ENCODE results near the gene TRIM24.
"Not testable (repeated sequence)": the region's sequence is repeated elsewhere in the genome, so short reads cannot be mapped to it uniquely, and the experiment has no call there.

Gene TRIM24

GRCh38 chr7:138527746-138528223, 67.7 kb downstream of the TRIM24 start:
- no peak for TF ChIP-seq CTCF (IDR thresholded peaks at IDR 0.05; ENCODE audit: unreplicated experiment in 3 of 3)

GRCh38 chr7:138536833-138537232, 76.8 kb downstream of the TRIM24 start:
- H3K27ac Mint-ChIP-seq; H3K4me1 Mint-ChIP-seq; H3K4me3 Mint-ChIP-seq; H3K27me3 Mint-ChIP-seq (ENCODE audit: low read depth): not testable (repeated sequence)
- peaks cover 96% of the 10 kb centered on the region for H3K36me3 Mint-ChIP-seq (ENCODE audit: low read depth)
- peaks cover 41% of the 10 kb centered on the region for H3K9me3 Mint-ChIP-seq

More at GRCh38 chr7:138527746-138528223, 67.7 kb downstream of the TRIM24 start:
- Mint-ChIP-seq H3K27me3 (ENCODE audit: low read depth) (no peaks in the 10 kb centered on the region), H3K27ac (no peak overlapping the region), H3K9me3 (peaks cover 45% of the 10 kb centered on the region), H3K36me3 (ENCODE audit: low read depth) (peaks cover 91% of the 10 kb centered on the region), H3K4me3 (no peak overlapping the region), H3K4me1 (no peaks in the 10 kb centered on the region)

- Mint-ChIP-seq H3K27ac (no peak overlapping the region), H3K4me1 (no peaks in the 10 kb centered on the region), H3K9me3 (peaks cover 33% of the 10 kb centered on the region), H3K27me3 (ENCODE audit: low read depth) (no peaks in the 10 kb centered on the region), H3K4me3 (no peak overlapping the region), H3K36me3 (ENCODE audit: low read depth) (peaks cover 91% of the 10 kb centered on the region)
- no peak for TF ChIP-seq CTCF (IDR thresholded peaks at IDR 0.05; ENCODE audit: unreplicated experiment in 3 of 3)
These were observed 78.5 kb downstream of the TRIM24 start for GRCh38 chr7:138538518-138538917.

DNA sequence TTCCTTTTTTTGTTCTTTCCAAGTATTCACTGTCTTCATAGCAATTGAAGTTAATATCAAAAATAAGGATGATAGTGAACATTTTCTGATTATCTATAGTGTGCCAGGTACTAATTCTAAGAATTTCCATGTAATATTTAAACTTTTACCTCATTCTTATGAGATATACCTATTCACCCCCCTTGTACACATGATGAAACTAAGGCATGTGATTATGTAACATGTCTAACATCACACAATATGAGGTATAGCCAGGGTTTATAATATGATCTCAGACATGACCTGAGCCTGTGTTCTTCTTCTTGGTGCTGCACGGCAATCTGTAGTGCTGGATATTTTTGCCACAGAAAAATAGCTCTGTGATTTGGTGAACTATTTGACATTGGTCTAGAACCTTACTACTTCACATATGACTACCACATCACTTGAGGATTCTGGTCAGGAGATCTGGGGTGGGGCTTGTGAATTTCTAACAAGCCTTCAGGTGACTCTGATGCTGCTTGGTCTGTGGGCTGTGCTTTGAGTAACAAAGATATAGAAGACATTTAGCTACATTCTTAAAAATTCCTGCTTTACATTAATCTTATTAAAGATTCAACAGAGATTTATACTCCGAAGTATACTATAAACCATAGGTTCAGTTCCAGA, 79.1 kb downstream of the TRIM24 start:
- Mint-ChIP-seq H3K27me3 (ENCODE audit: low read depth) (no peaks in the 10 kb centered on the region), H3K4me1 (no peaks in the 10 kb centered on the region), H3K36me3 (ENCODE audit: low read depth) (peaks cover 91% of the 10 kb centered on the region), H3K27ac (no peak overlapping the region), H3K9me3 (peaks cover 33% of the 10 kb centered on the region), H3K4me3 (no peak overlapping the region)
- TF ChIP-seq CTCF (IDR thresholded peaks at IDR 0.05; ENCODE audit: unreplicated experiment in 3 of 3) = no peak

DNA sequence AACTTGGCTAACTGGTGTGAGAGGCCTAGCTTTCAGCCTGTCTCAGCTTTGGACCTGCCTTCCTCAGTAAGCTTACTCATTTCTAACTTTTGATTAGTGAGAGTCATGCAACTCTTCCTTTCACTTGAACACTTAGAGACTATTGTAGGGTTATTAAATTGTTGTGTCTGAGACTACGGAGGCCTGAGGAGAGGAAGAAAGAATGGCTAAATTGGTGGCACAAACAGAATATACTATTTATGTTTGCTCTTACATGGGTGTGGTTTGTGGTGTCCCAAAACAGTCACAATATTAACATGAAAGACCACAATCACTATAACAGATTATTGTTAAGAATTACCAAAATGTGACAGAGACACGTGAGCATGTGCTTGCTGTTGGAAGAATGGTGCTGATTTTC, 82.1 kb downstream of the TRIM24 start:
- peaks cover 91% of the 10 kb centered on the region for H3K36me3 Mint-ChIP-seq (ENCODE audit: low read depth)
- TF ChIP-seq CTCF (IDR thresholded peaks at IDR 0.05; ENCODE audit: unreplicated experiment in 3 of 3) = no peak
- no peaks in the 10 kb centered on the region for H3K27me3 Mint-ChIP-seq (ENCODE audit: low read depth)
- H3K4me3 Mint-ChIP-seq = no peak overlapping the region
- H3K27ac Mint-ChIP-seq = no peak overlapping the region
- peaks cover 35% of the 10 kb centered on the region for H3K9me3 Mint-ChIP-seq
- no peaks in the 10 kb centered on the region for H3K4me1 Mint-ChIP-seq

- Mint-ChIP-seq H3K9me3 (peaks cover 35% of the 10 kb centered on the region), H3K4me1 (no peaks in the 10 kb centered on the region), H3K27me3 (ENCODE audit: low read depth) (no peaks in the 10 kb centered on the region), H3K27ac (no peak overlapping the region), H3K4me3 (no peak overlapping the region), H3K36me3 (ENCODE audit: low read depth) (peaks cover 84% of the 10 kb centered on the region)
- TF ChIP-seq CTCF (IDR thresholded peaks at IDR 0.05; ENCODE audit: unreplicated experiment in 3 of 3) = no peak
These were observed 83.7 kb downstream of the TRIM24 start for GRCh38 chr7:138543739-138544138.

Measured in nephron (organoid).